HepG2 (cell line): Measurements from ENCODE around the gene DEPDC1B. TPM values are rescaled to one million over a fixed set of nuclear protein-coding genes. Genes with fewer than 3 reads are reported as not detected.

Experiments
- ASH2L ChIP-seq: fragments of 300-600, 200-600 bp; sonication (generic); IDR thresholded peaks from 2 replicates; pipeline ENCODE4 v1.7.0; 2017; ENCODE audit warnings: low read depth, mild to moderate bottlenecking, moderate library complexity, mixed read lengths, low read length; ENCODE audit not compliant: insufficient read length
- ELF3 ChIP-seq: IDR thresholded peaks from 2 replicates; pipeline ENCODE4 v1.6.1; 2016; ENCODE audit warnings: missing genetic modification reagents, missing compliant biosample characterization
- FOSL2 ChIP-seq: sonication (generic); formaldehyde crosslinking; IDR thresholded peaks from 2 replicates; pipeline ENCODE4 v1.4.0; 2020; ENCODE audit warnings: missing genetic modification reagents
- GATAD2A ChIP-seq: IDR thresholded peaks from 2 replicates; pipeline ENCODE4 v1.6.1; 2016
- HNF1A ChIP-seq, 2 experiments: sonication (generic) in 1 of 2; formaldehyde crosslinking in 1 of 2; IDR thresholded peaks; 2 replicates each; pipeline versions ENCODE4 v1.4.0 to v1.6.1; 2016 to 2020; ENCODE audit warnings: borderline replicate concordance in 1 of 2, low read depth in 1 of 2, mild to moderate bottlenecking in 1 of 2, missing genetic modification reagents in 1 of 2
- JUN ChIP-seq: sonication (generic); formaldehyde crosslinking; IDR thresholded peaks from 2 replicates; pipeline ENCODE4 v1.4.0; 2020; ENCODE audit warnings: mild to moderate bottlenecking, missing genetic modification reagents
- KDM3A ChIP-seq: IDR thresholded peaks from 2 replicates; pipeline ENCODE4 v1.6.1; 2018; ENCODE audit warnings: low read depth, missing compliant biosample characterization
- MAFK ChIP-seq, 2 experiments: IDR thresholded peaks in 1 of 2; conservative IDR thresholded peaks in 1 of 2; 2 replicates each; pipeline ENCODE4 v1.6.1; 2011; ENCODE audit warnings: improper control_type of control experiment in 2 of 2, low read length in 2 of 2
- MXD4 ChIP-seq: IDR thresholded peaks from 2 replicates; pipeline ENCODE4 v1.6.1; 2016; ENCODE audit warnings: mild to moderate bottlenecking, missing biosample characterization, missing genetic modification reagents
- POLR2A ChIP-seq, 2 experiments: IDR thresholded peaks; 2 replicates each; pipeline ENCODE4 v1.6.1; 2011; ENCODE audit warnings: low read depth in 2 of 2, low read length in 2 of 2, mild to moderate bottlenecking in 1 of 2, moderate library complexity in 1 of 2; ENCODE audit not compliant: insufficient read depth in 1 of 2
- PRMT3 ChIP-seq: sonication (generic); formaldehyde crosslinking; IDR thresholded peaks from 2 replicates; pipeline ENCODE4 v1.8.1; 2022; ENCODE audit warnings: low read depth, mild to moderate bottlenecking, moderate library complexity, missing genetic modification reagents, borderline replicate concordance
- USF2 ChIP-seq, 2 experiments: sonication (generic) in 1 of 2; formaldehyde crosslinking in 1 of 2; IDR thresholded peaks; 2 replicates each; pipeline versions ENCODE4 v1.5.1 to v1.6.1; 2011 to 2020; ENCODE audit warnings: borderline replicate concordance in 1 of 2, low read depth in 1 of 2, low read length in 1 of 2, mild to moderate bottlenecking in 1 of 2, missing genetic modification reagents in 1 of 2, moderate library complexity in 1 of 2
- ZBTB26 ChIP-seq: IDR thresholded peaks from 2 replicates; pipeline ENCODE4 v1.6.1; 2016; ENCODE audit warnings: missing compliant biosample characterization, missing genetic modification reagents, borderline replicate concordance
- ZNF616 ChIP-seq: sonication (generic); formaldehyde crosslinking; IDR thresholded peaks from 2 replicates; pipeline ENCODE4 v1.5.0; 2020; ENCODE audit warnings: low read depth, mild to moderate bottlenecking, missing genetic modification reagents
- ZNF839 ChIP-seq: sonication (generic); formaldehyde crosslinking; IDR thresholded peaks from 2 replicates; pipeline ENCODE4 v1.4.0; 2020; ENCODE audit warnings: missing genetic modification reagents, mild to moderate bottlenecking, borderline replicate concordance
- ZSCAN22 ChIP-seq: sonication (generic); formaldehyde crosslinking; IDR thresholded peaks from 2 replicates; pipeline ENCODE4 v1.4.0; 2020; ENCODE audit warnings: mild to moderate bottlenecking, missing genetic modification reagents
- polyA plus RNA-seq, 8 experiments: library from polyadenylated mRNA; depleted of rRNA in 3 of 8; stranded (reverse) in 7 of 8; unstranded in 1 of 8; fragments of >200 nt; fragmentation: Illumina TruSeq in 4 of 8; extraction: Trizol in 4 of 8; gene quantifications; 2 replicates each; pipeline versions ENCODE4 v1.2.1 to v1.2.3, GENCODE V29; 2011 to 2016; ENCODE audit warnings: low read depth in 4 of 8, missing spikeins in 1 of 8, mixed read lengths in 1 of 8; ENCODE audit not compliant: insufficient read depth in 1 of 8
- total RNA-seq, 5 experiments: library from RNA; depleted of rRNA; stranded (reverse); fragments of >200 nt; fragmentation: Illumina TruSeq; extraction: Trizol; gene quantifications; 2 replicates each; pipeline ENCODE4 v1.2.3, GENCODE V29; 2016; ENCODE audit warnings: low read depth in 1 of 5

Gene DEPDC1B
- total and polyA plus RNA-seq, 2 of the 13 experiments (the other 11 are each of a cell fraction or from before 2014, with no cell fraction given): 29.5 to 51.3 TPM

- TF ChIP-seq ZBTB26 (0 out of 2 replicates have a peak, but pooled peaks have one; percentile 39), USF2 (IDR thresholded peaks at IDR 0.05; ENCODE audit: low read depth, low read length) (0 out of 2 replicates have a peak, but pooled peaks have one; percentile 19), USF2 (CRISPR knock-in tag; IDR thresholded peaks at IDR 0.05; ENCODE audit: borderline replicate concordance) (no peak), ELF3 (CRISPR knock-in tag) (peak; percentile 44; the same call in 1 of the 2 replicates), ASH2L (peak; percentile 18), KDM3A (0 out of 2 replicates have a peak, but pooled peaks have one; percentile 18), MAFK (conservative IDR thresholded peaks at IDR 0.05 in 1 of 2, IDR thresholded peaks at IDR 0.05 in 1 of 2; ENCODE audit: low read length in 2 of 2) (peak in 1 of 2 experiments; percentile 21; a peak in 1 of 4 replicates), POLR2A (IDR thresholded peaks at IDR 0.05; ENCODE audit: insufficient read depth in 1 of 2, low read depth in 2 of 2, low read length in 2 of 2) (no peak), FOSL2 (CRISPR knock-in tag) (peak; percentile 85), ZNF616 (no peak), JUN (CRISPR knock-in tag) (0 out of 2 replicates have a peak, but pooled peaks have one; percentile 34), ZNF839 (no peak), PRMT3 (CRISPR knock-in tag) (0 out of 2 replicates have a peak, but pooled peaks have one; percentile 48), MXD4 (CRISPR knock-in tag) (no peak), ZSCAN22 (CRISPR knock-in tag) (no peak), GATAD2A (CRISPR knock-in tag) (peak; percentile 51; the same call in 1 of the 2 replicates), HNF1A (IDR thresholded peaks at IDR 0.05; ENCODE audit: low read depth) (0 out of 2 replicates have a peak, but pooled peaks have one; percentile 38), HNF1A (CRISPR knock-in tag; IDR thresholded peaks at IDR 0.05; ENCODE audit: borderline replicate concordance) (no peak; the same call in 1 of the 2 replicates)
Measured at GRCh38 chr5:60687927-60688720, 11.8 kb downstream of the DEPDC1B start (continued).
